ENCODE results near the gene TMSB15C.
A peak's percentile ranks its signal among the peaks of the same experiment; 100 is the strongest.
"Not testable (repeated sequence)": the region's sequence is repeated elsewhere in the genome, so short reads cannot be mapped to it uniquely, and the experiment has no call there.

TMSB15C gene

DNA sequence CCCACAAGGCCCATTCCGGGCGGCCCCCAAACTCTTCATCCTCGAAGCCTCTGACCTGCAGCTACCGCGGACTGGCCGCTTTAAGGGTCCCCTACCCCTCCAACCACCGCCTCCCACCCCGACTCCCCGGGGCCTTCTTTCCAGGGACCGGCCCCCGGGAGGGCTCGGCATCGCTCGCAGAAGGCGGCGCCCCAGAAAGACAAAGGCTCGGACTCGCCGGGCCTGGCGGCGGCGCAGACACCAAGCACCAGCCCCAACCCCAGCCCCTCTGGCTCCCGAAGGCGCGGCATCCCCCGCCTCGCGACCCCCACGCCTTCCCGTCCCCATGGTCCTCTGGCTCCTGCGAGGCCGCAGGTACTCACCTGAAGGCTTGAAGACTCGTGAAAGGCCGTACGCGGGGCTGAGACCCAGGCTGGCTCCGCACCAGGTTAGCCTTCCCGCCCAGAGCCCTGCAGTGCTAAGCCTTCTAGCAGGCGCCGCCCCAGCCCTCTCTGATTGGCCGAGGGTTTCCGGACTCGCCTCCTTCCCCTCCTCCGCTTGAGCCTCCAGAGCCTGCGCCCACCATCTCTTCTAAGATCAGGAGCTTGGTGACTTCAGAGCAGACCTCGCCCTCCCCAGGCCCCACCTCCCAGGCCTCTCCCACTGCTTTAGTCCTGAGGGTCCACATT, at the start of gene TMSB15C:
Gene TMSB15C (minus strand): TSS at position 459 of the 668 bp plus-strand sequence.
- DNase-seq = not testable (repeated sequence)

DNA sequence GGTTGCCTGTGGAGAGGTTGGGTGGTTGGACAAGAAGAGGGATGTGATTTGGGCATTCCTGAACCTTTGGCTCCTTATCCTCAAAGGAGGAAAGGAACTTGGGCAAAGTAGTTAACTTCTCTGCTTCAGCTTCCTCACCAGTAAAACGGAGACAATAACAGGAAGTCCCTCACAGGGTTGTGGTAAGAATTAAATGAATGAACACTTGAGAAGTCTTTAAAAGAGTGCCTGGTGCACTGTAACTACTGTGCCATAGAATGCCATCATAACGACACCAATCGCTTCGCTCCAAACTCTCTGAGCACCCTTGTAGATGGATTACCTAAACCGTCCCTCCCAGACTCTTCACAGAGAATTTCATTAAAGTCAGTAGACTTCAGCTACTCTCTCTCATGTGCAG, 46.8 kb upstream of the TMSB15C start:
- no peak for DNase-seq

DNA sequence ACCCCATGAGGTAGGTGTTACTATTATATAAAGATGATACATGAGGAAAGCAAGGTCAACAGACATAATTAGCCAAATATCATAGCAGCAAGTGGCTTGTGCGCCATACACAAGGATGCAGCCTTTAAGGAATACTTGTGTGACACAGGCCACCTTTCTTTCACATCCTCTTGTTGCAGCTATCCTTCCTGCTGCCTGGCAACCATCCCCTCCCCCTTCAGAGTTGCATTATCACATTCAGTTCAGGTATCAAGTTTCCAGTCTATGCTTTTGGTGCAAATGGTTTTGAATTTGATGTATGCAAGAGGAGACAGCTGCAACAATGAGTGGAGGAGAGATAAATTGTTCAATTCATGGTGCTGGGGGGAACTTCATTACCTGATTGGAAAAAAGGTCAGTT, 42.7 kb upstream of the TMSB15C start:
- DNase-seq = peak; percentile 39

DNA sequence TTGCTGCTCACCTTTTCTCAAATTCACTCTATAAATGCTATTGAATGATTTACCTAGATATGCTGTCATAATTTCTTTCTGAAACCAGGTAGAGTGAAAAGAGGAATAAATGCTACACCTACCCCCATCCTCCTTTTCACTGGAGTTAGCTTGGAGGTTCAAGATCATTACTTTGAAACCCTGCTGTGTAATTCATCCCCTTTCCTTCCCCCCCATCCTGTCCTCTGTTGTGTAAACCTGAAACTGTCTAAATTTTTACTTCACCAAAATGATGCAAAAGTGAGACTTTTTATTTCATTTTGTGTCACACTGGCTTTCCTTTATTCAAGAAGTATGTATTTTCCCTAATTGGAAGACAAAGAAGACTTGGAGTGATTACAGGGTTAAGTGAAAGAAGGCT, 41.7 kb upstream of the TMSB15C start:
- DNase-seq = no peak

DNA sequence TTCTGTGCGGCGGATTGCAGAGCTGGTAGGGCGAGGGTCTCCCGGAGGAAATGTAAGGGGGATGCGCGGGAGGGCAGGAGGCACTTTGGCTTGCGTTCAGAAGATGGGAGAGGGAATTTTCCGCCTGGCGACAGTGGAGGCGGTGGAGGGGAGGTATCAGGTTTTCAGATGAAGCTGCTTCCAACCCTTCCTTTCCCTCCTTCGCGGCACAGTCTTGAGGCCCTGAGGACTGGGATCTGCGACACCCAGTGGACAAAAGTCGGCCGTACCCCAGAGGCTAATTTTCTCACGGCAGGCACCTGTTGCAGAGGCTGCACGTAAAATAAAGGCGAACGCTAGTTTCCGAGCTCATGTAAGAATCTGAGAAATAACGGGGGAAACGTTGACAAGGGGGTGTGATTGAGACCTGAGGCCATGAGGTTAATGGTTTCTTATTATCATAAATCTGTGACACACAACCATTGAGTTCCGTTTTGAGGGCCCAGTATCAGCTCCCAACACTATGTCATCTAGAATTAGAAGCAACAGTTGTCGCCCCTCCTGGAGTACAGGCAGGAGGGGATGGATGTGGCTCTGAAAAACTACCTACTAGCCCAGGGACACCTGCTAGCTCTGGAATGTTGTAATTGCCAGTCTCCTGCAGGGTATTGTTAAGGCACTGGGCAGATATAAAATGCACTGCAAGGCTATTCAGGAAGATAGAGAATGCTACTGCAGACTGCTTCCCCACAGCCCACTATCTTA, 37.4 kb upstream of the TMSB15C start:
- DNase-seq = peak; percentile 83

DNA sequence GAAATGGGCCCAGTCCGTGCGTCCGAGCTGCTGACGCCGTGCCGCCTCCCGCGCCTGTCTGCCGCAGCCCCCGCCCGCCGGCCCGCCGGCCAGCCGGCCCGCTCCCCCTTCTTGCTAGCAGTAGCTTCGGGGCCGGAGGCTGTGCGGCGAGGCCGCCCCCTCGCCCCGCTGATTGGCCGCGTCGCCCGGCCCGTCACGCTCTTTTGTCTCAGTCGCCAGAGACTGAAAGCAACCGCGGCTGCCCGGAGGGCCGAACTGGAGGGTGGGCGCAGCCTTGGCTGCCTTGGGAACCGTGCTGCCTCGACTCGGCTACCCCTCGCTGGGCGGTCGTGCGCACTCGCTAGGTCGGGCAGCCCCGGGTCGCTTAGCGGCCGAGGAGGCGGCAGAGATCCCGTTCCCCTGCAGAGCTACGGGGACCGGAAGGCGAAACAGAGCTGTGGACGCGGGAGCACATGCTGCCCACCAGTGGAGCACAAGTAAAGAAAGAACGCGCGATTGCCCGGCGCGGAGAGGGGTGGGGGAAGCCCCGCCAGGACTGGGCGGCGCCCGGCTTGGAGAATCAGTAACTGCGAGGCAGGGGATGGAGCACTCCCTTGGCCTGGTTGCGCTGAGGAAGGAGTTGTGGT, 36.4 kb upstream of the TMSB15C start, which contains the start of gene ZCCHC18:
Gene ZCCHC18 (plus strand): TSS at position 198 of the 626 bp plus-strand sequence. CDS start 1,589 bp downstream, outside the sequence.
- DNase-seq = peak; percentile 82

DNA sequence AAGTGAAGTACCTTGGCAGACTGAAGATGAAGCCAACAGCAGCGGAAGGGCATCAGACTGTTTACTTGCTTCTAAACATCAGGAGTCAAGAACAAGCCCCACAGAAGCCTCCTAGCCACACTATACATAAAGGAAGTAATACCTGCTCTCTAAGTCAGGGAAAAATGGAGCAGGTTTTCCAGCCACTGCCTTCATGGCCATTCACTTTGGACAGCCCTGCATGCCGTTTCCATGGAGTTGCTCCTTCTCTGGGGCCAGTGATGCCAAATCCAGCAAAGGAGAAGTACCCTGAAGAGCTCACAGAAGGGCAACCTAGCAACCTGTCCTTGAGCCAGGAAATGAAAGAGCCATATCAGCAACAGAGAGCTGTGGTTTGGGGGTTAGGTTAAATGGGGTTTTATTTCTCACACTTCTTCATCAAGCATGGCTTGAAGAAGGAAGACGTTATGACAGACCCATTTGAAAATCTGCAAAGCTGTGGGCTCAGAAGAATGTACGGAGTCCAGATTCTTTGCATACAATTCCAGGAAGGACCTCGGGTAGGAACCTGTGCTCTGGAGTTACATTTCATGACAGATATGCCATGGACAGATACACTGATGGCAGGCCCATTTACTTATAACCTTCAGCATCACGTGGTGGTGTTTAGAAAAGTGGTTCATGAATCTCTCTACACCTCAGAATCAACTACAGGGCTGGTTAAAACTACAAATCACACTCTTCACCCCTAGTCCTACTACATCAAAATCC, 34.6 kb upstream of the TMSB15C start:
- not testable (repeated sequence) for DNase-seq

DNA sequence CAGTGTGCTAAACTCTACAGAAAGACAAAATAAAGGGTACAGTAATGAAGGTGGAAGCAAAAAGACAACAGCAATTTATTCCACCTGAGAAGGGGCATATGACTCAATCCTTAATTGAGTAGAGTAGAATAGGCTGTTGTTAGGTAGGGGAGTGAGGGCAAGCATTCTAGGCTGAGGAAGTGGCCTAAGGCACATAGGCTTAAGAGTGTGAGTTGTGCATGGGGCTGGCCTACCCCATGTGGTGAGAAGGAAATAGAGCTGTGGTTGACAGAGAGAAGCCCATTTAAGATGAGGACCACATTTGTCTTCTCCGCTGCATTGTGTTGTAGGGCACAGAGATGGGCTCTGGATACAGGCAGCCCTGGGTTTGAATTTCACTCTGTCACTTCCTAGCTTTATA, 32.9 kb upstream of the TMSB15C start:
- DNase-seq = no peak

DNA sequence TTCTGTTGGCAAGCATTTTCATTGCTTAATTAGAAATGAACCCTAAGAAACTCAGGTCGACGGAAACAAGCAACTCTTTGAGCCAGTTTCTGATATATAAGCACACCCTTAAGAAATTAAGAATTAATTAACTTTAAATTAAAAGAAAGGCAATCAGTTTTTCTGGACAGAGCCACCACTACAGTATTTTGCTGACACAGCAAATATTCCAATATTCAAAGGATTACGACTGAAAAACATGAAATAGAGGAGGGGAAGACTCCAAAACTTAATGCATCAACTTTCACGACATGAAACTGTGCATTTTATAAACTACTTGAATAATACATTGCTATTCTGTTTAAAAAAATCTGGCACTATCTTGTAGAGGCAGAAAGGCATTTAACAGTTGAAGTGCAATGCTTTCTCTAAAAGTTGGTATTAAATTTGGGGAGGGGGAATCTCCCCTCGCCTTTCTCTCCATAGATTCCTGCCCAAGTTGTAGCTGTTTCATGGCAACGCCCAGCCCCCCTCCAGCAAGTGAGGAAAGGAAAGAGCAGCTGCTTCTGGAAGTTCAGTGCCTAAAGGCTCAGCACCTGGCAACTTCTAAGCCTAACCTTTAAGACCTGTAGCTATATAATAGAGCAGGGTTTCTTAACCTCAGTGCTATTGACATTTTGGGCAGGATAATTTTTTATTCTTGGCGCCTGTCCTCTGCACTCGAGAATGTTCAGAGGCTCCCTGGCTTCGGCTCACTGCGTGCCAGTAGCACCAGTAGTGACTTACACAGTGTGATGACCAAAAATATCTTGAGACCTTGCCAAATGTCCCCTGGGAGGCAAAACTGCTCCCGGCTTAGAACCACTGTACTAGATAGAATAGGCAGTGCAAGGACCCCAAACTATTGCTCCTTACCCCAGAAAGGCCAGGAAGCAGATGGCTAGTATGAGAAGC, 29.6 kb upstream of the TMSB15C start:
- no peak for DNase-seq

DNA sequence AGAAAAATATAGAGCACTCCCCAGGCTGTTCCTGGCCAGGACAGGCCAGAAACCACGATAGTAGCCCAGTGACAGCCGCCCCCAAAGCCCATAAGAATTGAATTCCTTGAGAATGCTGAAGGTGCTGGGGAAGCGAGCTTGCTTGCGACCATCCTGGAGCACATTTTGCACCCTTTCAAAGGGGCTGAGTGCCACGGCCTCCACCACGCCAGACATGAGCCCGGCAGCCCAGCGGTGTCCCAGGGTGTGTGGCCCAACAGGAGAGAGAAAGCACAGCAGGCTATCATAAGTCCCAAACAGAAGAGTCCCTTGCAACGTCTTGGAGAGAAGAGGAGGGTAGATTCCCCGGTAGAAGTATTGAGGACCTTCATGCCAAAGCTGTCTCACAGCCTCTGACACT, 28.6 kb upstream of the TMSB15C start:
- DNase-seq = no peak

DNA sequence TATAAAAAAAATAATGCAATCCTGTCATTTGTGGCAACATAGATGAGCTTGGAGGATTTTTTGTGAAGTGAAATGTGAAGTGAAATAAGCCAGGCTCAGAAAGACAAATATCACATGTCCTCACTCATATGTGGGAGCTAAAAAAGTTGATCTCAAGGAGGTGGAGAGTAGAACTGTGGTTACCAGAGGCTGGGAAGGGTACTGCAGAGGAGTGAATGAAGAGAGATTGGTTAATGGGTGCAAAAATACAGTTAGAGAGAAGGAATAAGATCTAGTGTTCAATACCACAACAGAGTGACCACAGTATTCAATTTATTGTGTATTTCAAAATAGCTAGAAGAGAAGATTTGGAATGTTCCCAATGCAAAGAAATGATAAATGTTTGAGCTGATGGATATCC, 22.9 kb upstream of the TMSB15C start:
- DNase-seq = peak; percentile 6

DNA sequence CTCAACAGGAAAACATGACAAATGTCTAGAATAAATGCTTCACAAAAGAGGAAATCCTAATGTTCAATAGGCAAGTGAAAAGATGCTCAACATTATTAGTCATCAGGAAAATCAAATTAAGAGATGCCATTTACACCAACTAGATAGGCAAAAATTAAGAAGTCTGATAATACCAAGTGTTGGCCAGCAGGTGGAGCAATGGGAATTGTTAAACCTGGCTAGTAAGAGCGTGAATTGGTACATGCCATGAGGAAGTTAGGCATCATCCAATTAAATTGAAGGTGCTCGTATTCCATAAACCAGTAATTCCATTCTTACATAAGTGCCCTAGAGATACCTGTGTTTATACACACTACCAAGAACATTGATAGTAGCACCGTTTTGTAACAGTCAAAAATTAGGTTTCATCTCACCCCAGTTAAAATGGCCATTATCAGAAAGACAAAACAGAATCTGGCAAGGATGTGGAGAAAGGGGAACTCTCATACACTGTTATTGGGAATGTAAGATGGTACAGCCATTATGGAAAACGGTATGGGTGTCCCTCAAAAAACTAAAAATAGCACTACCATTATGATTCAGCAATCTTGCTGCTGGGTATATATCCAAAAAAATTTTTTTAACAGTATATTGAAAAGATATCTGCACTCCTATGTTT, 22.2 kb upstream of the TMSB15C start:
- DNase-seq = peak; percentile 85

DNA sequence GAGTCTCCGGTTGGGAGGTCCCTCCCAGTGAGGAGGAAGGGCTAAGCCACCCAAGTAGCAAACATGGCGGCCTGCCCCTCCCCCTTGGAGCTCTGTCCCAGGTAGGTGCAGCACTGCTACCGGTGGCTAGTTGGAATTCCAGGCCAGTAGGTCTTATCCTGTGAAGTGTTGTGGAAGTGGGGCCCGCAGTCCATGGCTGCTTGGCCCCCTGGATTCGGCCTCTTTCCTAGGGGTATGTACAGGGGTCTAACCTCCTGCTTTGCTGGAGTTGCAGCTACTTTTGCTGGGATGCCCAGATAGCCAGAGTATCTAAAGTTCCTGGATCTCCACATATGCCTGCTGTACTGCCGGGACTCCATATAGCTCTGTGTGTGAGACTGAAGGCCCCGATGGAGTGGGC, 9.9 kb upstream of the TMSB15C start:
- no peak for DNase-seq

DNA sequence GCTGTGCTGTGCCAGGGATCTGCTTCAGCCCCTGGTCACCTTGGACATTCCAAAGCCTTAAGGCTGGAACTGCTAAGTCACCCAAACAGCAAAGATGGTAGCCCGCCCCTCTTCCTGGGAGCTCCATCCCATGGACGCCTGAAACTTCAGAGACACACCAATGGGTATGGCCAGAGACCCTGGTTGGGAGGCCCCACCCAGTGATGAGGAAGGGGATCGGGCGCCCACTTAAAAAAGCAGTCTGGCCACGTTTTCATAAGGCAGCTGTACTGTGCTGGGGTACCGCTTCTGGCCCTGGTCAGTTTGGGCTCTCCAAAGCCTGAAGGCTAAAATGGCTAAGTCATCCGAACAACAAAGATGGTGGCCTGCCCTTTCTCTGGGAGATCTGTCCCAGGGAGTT, 9.4 kb upstream of the TMSB15C start:
- DNase-seq = no peak

DNA sequence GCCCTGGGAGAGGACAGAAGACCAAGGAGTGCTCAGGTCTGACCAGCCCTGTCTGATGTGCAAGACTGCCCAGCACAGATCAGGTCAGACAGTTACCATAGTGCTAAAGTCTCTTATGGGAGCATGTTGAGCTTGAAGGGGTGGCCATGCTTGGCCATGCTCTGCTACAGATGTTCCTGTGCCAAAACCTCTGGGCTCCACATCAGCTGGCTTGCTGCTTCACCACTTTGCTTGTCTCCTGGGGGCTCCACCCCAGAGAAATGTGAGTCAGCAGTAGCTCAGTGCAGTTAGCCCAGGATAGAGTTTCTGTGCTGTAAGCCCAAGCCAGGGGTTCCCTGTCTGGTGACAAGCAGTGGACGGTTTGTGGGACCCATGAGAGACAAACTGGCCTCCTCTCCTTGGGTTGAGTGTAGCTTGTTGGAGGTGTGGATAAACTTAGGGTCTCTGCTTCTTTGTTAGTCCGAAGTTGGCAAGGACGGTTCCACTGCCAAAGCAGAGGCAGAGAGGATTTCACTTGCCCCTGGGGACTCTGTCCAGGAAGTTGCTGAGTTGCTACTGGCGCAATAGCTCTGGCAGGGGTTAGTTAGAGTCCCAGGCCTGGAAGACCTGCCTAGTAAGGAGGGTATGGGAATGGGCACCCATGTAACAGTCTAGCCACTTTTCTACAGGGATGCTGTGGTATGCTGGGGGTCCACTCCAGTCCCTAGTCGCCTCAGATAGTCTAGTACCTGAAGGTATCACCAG, 8.7 kb upstream of the TMSB15C start:
- DNase-seq = no peak

DNA sequence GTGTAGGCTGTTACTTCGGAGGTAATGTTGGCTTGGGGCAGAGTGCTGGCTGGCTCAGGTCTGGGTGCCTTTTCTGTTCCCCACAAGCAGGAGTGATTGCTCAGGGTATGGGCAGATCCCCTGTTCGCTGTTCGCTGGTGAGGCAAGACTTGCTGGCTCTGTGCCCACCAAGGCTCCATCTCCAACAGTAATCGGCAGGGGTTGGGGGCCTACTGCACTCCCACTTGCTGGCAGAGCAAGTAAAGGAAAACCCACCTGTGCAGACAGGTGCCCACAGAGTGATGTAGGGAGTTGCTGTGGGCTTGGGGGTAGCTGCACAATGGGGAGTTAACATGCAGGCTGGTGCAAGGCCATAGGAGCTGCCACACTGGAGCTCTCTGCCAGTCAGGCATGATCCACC, 8.0 kb upstream of the TMSB15C start:
- no peak for DNase-seq

DNA sequence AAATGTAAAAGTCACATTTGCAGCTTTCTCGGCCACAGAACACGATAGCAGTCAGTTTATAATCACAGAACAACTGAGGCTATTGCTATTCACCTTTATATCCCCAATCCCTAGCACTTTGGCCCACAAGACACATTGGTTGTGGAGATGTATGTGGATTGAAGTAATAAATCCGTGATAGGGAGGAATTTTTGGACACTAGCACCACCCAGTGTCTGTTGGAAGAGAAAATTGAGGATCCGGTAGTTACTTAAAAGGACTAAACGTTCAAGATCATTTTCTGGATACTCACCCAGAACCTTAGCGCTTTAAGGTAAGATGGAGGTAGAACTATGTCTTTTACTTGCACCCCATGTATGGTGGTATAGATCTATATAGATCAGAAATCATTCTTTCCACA, 1.8 kb upstream of the TMSB15C start:
- DNase-seq = not testable (repeated sequence)

DNA sequence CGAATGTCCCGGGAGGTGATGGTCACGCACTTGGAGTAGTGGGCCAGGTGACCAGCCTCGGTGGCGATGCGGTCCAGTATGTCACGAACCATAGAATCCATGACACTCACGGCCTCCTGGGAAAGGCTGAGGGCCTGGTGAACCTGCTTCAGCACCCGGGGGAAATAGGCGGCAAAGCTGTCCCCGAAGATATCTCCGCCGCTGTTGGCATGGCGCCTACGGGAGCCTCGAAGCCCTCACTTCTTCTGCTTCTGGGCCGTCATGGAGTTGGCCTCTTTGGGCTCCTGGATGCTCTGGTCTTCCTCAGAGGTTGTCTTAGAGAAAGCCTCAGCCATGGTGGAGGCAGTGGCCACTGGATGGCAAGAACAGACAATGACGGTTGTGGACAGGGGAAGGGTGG, 13.4 kb downstream of the TMSB15C start:
- not testable (repeated sequence) for DNase-seq

DNA sequence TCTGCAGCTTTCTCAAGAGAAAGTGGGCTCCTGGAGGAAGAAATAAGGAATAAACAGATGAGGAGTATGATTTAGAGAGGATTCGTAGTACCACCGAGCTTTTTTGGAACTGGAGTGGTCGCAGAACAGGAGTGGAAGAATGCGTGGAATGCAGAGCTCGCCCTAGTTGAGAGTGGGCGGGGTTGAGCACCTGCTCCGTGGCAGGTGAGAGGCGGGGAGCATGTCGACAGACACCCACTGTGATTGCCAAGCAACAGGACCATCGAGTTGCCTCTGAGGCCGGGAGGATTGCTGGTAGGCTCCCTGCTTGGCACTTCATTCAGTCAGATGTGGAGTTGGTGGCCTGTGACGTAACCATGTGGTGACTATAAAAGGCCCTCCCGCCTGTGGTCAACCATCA, 21.1 kb downstream of the TMSB15C start:
- DNase-seq = not testable (repeated sequence)

DNA sequence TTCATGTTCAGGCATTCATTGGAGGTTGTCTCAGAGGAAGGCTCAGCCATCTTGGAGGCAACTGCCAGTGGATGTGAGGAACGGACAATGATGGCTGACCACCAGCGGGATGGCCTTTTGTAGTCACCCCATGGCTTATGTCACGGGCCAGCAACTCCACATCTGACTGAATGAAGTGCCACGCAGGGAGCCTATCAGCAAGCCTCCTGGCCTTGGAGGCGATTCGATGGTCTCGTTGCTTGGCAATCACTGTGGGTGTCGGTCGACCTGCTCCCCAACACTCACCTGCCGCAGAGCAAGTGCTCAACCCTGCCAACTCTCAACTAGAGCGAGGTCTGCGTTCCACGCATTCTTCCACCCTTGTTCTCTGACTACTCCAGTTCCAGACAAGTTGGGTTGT, 28.9 kb downstream of the TMSB15C start:
- DNase-seq = no peak

DNA sequence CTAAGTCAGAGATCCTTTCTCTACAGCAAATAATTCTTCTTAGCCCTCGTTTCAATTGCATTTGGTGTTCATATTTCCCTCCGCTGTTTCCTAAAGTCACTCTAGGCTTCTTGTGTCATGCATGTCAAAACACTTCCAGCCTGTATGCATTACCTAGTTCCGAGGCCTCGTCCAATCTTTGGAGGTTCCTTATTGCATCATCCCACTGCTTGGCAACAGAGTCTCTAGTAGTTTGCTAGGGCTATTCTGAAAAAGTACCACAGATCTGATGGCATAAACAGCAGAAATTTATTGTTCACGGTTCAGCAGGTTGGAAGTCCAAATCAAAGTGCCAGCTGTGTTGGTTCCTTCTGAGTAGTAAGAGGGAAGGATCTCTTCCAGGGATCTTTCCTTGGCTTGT, 30.4 kb downstream of the TMSB15C start:
- DNase-seq = no peak

Measured in DMS53 (cell line).